GM18867 (cell line): ENCODE measurements around the gene MRPL3.
"Not testable (repeated sequence)": the region's sequence is repeated elsewhere in the genome, so short reads cannot be mapped to it uniquely, and the experiment has no call there.

Experiments used
- ATAC-seq: cut with Tn5 transposase; IDR thresholded peaks from one replicate; pipeline ENCODE4 v1.9.1; 2021; ENCODE audit warnings: mild to moderate bottlenecking, moderate library complexity; ENCODE audit not compliant: unreplicated experiment

Gene MRPL3

DNA sequence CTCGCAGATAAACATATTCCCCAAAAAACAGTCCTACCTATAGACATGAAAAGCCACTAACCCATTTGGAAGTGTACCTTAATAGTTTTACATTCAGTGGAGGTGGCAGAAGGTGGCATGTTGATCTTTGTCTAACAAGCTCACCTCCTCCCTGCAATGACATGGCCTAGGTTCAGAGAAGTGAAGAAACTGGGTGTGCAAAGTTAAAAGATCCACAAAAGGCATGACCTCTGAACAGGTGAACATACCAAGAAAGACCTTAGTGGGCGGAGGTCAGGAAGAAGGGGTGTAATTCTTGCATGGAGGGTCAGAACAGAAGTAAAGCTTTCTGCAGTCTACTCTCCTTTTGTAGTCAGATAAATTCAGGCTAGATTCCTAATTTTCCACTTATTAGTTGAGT, 822 bp downstream of the MRPL3 start:
- ATAC-seq: no peak

DNA sequence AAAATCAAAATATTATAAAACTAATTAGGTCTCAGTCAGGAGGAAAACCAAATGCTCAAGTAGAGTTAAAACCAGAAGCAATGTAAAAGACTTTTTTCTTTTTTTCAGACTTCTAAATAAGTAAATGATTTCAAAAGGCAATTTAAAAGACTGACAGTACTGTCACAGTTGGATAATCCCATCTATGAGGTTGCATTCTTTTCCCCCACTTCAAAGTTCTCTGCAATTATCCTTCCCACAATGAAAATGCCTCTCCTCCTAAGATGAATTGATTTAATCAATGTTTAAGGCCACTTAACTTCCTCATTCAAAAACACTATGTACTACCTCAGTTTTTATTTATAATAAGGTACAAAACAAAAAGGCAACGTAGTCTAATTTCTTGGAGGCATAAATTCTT, 8.1 kb downstream of the MRPL3 start:
- no peak for ATAC-seq

DNA sequence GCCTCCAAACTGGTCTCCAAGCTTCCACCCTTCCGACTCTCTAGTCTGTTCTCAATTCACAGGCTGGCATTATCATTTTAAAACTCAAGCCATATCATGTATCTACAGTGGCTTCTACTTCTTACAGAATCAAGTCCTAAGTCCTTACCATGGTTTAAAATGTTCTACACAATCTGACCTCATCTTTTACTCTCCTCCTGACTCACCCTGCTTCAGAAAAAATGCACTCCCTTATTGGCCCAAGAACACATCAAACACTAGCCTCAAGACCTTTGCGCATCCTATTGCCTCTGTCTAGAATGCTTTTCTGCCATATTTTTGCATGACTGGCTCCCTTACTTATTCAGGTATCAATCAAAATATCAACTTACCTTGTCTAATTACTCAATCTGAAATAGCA, 11.0 kb downstream of the MRPL3 start:
- no peak for ATAC-seq

DNA sequence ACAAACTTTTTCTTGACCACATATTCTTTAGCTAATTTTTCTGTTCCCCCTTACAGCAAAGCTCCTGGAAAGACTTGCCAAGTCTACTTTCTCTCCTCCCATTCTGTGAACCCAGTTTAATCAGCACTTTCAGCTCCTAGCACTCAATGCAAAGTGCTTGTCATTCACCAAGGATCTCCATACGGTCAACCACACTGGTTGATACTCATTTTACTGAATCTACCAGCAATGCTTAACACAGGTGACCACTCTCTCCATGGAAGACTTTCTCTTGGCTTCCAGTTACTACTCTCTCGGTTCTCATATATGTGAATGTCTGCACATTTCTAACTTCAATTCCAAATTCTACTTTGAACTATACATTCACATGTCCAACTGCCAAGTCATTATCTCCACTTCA, 11.7 kb downstream of the MRPL3 start:
- ATAC-seq: no peak

DNA sequence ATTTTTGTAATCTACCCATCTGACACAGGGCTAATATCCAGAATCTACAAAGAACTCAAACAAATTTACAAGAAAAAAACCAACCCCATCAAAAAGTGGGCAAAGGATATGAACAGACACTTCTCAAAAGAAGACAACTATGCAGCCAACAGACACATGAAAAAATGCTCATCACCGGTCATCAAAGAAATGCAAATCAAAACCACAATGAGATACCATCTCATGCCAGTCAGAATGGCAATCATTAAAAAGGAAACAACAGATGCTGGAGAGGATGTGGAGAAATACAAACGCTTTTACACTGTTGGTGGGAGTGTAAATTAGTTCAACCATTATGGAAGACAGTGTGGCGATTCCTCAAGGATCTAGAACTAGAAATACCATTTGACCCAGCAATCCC, 16.2 kb downstream of the MRPL3 start:
- not testable (repeated sequence) for ATAC-seq

DNA sequence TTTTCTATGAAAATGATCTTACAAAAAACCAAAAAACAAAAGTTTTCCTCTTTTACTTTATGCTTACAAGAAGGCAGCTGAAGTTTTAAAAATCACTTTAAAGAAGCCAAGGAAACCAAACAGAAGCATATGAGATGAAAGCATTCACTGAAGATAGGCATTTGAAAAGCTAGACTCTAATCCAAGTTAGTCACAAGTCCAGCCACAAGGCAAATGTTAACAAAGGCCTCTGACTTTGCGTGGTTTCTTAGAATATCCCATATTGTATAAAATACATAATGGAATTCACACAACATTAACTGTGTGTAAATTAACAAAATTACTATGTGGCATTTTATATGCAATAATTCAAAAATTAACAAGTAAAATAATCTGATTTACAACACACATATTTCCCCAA, 17.7 kb downstream of the MRPL3 start:
- no peak for ATAC-seq

DNA sequence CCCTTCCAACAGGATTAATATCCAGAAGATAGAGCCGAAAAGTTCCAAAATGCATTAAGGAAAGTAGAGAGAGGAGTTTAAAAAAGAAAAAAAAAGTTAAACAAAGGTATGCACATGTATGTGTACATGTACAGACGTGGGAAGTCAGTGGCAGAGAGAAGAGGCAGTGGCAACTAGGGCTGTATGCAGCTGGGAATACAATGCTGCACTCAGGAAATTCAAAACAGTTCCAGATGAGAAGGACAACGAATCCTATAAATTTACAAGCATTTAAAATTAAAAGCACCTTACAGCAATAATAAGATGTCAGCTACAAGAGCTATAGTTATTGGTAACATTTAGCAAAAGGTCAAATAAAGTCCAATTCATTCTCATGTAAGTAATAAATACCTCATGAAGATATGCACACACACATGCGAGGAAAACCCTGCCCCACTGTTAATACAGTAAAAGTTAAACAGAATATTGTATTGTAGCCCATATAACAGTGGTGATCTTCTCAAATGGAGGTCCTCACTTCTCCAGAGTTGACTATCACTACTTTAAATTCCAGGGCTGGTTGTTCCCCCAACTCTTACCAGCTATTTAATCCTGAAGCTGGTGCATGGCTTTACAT, 18.2 kb downstream of the MRPL3 start:
- no peak for ATAC-seq

DNA sequence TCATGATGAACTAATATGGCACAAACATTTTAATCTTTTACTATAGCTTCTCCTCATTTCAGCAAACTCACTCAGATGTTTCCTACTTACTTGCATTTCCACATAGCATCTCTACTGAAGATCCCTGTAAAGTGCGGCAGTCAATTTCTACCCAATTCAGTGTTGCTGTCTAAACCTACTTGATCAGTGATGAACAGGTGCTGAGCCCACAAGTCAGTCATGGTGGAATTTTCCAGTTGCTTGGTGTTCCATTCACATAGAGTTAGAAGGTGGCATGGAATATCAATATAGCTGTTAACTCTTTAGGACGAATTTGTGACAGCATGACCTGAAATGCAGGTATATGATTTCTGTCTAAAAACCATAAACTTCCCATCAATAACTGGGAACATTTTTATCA, 22.7 kb downstream of the MRPL3 start:
- no peak for ATAC-seq

DNA sequence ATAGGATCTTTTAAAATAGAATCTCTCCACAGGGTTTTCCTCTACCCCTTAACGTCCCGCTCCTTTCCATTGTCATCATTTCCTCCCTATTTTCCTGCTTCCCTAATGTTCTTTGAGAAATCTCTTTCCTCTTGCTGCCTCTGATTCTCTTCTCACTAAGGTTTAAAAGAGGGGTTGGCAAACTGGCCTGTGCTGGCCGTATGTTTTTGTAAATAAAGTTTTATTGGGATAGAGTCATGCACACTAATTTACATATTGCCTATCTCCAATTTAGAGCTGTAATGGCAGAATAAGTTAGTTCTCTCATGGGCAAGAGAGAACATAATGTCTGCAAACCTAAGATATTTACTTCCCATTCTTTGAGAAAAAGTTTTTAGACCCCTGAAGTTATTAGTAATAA, 25.0 kb downstream of the MRPL3 start:
- no peak for ATAC-seq

DNA sequence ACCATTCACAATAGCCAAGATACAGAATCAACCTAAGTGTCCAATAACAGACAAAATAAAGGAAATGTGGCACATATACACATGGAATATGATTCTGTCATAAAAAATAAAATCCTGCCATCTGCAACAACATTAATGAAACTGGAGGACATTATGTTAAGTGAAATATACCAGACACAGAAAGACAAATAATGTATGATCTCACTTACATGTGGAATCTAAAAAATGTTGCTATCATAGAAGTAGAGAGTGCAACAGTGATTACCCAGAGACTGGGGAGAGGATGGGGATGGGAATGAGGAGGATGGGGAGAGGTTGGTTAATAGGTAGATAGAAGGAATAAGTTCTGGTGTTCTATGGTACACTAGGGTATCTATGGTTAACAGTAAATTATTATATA, 28.7 kb downstream of the MRPL3 start:
- ATAC-seq: no peak

DNA sequence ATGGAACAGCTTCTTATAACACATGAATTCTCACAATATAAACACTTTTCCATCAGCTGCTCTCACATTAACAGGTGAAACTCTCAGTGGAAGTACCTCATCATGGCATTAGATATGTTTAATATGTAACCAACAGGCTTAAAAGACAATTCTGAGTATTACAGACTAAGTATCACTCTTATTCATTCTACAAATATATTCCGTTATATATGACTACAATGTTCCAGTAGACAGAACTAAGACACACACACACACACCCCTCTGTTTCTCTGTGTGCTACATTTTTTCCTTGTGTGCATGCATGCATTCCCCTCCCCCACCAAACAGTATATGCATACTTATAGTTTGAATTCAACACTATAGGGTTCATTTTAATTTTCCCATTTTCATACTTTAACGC, 32.4 kb downstream of the MRPL3 start:
- no peak for ATAC-seq

DNA sequence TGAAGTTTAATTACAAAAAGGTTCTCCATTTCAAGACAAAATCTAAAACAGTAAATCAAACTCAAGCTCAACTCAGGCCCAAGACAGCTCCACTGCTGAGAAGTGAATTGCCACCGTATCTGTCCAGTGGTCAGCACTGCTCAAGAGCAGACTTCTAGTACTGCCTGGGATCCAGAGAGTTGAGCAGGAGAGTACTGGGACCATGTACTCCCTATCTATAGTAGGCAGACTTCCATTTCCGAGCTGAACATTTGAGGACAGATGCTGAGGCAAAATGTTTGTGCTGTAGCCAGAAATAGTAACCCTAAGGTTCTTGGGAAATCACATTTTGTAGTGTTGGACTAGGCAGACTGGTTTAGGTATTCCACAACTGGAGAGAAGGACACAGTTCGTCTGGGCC, 44.1 kb downstream of the MRPL3 start:
- no peak for ATAC-seq

DNA sequence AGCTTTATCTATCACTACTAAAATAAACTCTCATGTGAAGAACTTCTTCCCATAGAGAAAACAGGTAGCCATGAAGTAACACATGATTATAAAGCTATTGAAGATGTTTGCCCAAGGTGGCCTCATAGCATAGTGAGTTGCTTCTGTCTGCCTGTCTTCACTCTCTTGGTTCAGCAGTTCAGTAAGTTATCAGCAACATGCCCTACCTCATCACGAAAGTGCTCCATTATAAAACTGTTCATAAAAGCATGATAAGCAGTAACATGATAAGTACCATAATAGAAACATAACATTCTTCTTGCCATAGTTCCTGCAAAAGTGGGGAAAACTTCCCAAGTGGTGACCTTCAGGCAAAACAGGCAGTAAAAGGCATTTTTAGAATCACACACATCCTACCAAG, 45.6 kb downstream of the MRPL3 start:
- ATAC-seq: no peak

DNA sequence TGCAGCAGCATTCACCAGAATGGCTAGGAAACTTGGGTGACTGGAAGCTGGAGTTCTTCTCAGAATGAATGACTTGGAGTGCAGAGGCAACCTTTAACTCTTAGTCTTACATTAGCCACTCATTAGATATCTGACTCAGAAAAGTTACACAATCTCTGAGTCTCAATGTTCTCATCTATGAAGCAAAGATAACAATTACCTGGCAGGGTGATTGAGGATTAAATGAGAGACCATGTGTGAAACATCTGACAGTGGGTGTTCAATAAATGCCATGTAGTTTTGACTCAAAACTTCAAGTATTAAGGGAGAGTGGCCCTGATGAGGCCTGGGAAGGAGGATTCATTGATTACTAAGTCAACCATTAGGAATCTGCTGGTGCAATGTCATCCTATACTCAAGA, 48.3 kb downstream of the MRPL3 start:
- no peak for ATAC-seq

DNA sequence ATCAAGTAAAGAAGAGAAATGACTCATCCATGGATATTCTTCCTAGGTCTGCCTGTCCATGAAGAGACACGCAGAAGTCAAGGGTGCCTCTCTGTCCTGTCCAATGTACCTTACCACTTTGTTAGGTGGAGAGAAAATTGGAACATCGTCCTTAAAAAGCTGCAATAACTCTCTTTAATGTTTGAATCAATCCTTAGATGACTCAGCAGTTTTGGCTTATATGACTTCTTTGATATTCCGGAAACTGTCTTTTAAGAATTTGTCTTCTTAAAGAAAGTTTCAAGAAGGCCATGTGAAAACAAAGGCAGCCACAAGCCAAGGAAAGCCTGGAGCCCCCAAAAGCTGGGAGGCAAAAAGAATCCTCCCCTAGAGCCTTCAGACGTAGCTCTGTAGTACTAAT, 49.2 kb downstream of the MRPL3 start:
- ATAC-seq: no peak

DNA sequence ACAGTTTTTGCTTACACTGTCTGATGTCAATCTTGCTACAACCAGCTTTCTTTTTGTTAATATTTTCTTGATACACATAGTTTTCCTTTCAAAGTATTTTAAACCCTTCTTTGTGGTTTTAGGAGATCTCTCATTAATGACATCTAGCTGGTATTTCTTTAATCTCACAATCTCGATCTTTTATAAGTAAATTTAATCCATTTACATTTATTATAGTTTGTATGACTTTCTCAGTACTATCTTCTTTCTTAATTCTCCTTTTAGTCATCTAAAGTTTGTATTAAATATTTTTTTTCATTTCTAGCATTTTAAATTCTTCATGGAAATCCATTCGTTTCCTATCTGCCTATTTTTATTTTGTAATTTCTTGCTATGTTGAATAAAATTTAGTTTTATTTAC, 55.4 kb downstream of the MRPL3 start:
- ATAC-seq: no peak

DNA sequence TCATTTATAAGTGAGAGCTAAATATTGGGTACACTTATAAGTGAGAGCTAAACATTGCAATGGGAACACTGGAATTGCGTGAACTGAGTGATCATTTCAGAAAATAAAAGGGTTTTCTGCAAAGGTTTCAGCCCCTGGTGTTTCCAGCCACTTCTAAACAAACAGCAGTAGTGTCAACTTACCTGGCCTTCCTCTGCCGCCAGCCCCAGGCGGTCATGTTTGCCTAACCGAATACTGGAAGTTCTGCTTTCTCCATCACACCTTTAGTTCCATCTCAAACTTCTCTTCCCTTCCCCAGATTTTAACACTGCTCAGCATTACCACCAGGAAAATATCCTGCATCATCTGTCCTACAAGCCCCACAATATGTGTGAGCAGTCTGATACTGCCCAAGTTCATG, 58.6 kb downstream of the MRPL3 start:
- ATAC-seq: no peak

DNA sequence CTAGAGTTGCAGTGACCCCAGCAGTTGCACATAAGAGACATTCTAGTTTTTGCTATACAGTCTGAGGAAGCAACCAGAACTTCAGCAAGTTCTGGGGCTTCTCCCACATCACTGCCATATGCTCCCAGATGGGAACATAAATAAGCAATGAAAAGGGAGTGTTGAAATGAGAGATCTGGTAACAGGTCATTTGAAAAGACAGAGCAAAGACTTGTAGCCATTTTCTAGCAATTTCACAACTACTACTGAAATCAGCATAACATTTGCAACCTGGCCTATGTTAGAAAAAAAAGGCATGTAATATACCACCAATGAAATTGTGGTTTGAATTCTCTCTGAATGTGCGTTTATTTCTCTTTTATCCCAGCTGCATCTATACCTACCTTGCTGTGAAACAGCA, 63.7 kb downstream of the MRPL3 start:
- ATAC-seq: no peak

DNA sequence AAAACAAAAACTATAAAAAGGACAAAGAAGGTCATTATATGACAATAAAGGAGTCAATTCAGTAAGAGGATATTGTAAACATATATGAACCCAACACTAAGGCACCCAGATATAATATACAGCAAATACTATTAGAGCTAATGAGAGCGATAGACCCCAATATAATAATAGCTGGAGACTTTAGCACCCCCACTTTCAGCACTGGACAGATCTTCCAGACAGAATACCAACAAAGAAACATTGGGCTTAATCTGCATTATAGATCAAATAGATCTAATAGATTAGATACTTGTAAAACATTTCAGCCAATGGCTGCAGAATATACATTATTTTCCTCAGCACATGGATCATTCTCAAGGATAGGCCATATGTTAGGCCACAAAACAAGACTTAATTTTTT, 67.8 kb downstream of the MRPL3 start:
- ATAC-seq: no peak

DNA sequence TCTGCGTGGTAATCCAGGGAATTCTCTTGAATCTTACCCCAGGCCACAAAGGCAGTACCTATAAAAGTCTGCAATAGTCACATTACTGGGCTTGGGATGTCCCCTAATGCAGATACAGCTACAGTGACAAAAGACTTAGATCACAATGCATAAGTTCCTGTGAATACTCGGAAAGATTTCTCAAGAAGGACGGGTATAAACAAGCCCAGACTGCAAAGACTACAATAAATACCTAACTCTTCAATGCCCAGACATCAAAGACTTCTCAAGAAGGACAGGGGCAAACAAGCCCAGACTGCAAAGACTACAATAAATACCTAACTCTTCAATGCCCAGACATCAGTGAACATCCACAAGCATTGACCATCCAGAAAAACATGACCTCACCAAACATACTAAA, 70.3 kb downstream of the MRPL3 start:
- ATAC-seq: no peak

DNA sequence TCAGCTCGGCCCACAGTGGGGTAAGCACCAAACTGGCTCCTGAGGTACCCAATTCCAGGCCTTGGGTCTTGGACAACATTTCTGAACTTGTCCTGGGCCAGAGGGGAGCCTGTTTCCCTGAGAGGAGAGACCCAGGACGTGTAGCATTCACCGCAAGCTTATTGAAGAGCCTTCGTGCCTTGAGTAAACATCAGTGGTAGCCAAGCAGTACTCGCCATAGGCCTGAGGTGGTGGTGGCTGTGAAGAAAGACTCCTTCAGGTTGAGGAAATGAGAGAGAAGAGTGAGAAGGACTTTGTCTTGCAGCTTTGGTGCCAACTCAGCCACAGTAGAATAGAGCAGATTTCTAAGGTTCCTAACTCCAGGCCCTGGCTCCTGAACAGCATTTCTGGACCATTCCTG, 71.0 kb downstream of the MRPL3 start:
- no peak for ATAC-seq

DNA sequence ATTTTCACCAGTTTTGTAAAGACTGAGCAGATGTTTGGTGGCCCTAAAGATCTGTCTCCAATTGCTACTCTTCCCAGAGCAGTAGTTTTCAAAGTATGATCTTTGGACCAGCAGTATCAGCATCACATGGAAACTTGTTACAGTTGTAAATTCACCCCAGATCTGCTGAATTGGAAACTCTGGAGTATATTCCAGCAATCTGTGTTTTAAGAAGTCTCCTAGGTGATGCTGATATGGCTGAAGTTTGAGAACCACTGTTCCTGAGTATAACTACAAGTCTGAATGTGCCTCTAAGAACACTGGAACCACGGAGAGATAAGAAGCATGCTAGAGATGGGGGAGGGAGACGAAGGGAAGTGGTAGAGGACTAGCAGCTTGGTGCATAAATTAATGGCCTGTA, 75.5 kb downstream of the MRPL3 start:
- no peak for ATAC-seq

DNA sequence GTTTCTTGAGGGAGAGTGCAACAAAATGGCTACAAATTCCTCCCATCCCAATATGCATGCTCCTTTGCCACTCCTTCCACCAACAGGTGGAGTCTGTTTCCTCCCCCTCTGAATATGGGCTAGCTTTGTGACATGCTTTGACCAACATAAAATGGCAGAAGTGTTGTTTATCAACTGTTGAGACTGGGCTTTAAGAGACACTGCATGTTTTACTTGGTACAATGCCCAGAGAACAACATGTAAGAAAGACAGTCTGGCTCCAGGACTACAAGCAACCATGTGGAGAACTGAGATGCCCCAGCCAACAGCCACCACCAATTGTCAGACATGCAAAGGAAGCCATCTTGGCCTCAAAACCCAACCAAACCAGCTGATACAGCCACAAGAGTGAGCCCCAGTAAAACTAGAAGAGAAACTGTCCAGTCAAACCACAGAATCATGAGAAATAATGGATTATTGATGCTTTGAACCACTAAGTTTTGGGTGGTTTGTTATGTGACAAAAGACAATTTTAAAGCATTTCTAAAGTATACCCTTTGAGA, 80.7 kb downstream of the MRPL3 start:
- no peak for ATAC-seq
